H1 (cell line): Measurements from ENCODE around the gene TKFC.

Experiments used
- ATF2 ChIP-seq: IDR thresholded peaks from 2 replicates; pipeline ENCODE4 v1.6.1; 2012; ENCODE audit warnings: low read length, inconsistent platforms
- CREB1 ChIP-seq: IDR thresholded peaks from 2 replicates; pipeline ENCODE4 v1.6.1; 2012; ENCODE audit warnings: inconsistent platforms
- CTCF ChIP-seq, 3 experiments: IDR thresholded peaks; 1 replicate in 2 of 3; 2 replicates in 1 of 3; pipeline versions ENCODE4 v1.5.1 to v1.6.1; 2011; ENCODE audit warnings: low read length in 3 of 3, mild to moderate bottlenecking in 3 of 3, inconsistent platforms in 2 of 3, low read depth in 1 of 3, moderate library complexity in 1 of 3; ENCODE audit not compliant: insufficient read depth in 1 of 3; ENCODE audit errors: control extremely low read depth in 1 of 3
- EGR1 ChIP-seq: IDR thresholded peaks from 2 replicates; pipeline ENCODE4 v1.6.1; 2011; ENCODE audit warnings: low read depth, low read length, borderline replicate concordance
- EP300 ChIP-seq, 2 experiments: IDR thresholded peaks; 1 replicate in 1 of 2; 2 replicates in 1 of 2; pipeline ENCODE4 v1.6.1; 2011 to 2012; ENCODE audit warnings: low read depth in 2 of 2, low read length in 2 of 2, mild to moderate bottlenecking in 2 of 2, borderline replicate concordance in 1 of 2, inconsistent platforms in 1 of 2, moderate library complexity in 1 of 2
- HDAC2 ChIP-seq, 2 experiments: fragments of 300-600 bp in 1 of 2; sonication (generic) in 1 of 2; IDR thresholded peaks; 2 replicates each; pipeline ENCODE4 v1.6.1; 2011 to 2012; ENCODE audit warnings: low read depth in 2 of 2, low read length in 2 of 2, mild to moderate bottlenecking in 2 of 2, moderate library complexity in 2 of 2, borderline replicate concordance in 1 of 2, inconsistent platforms in 1 of 2
- JUND ChIP-seq: IDR thresholded peaks from 2 replicates; pipeline ENCODE4 v1.6.1; 2011; ENCODE audit warnings: mild to moderate bottlenecking, improper control_type of control experiment, low read length
- POLR2A ChIP-seq, 2 experiments: IDR thresholded peaks; 1 replicate in 1 of 2; 2 replicates in 1 of 2; pipeline ENCODE4 v1.6.1; 2011; ENCODE audit warnings: low read depth in 2 of 2, low read length in 2 of 2, mild to moderate bottlenecking in 2 of 2; ENCODE audit errors: control extremely low read depth in 1 of 2
- TAF1 ChIP-seq: IDR thresholded peaks from 2 replicates; pipeline ENCODE4 v1.6.1; 2011; ENCODE audit warnings: mild to moderate bottlenecking, low read depth, low read length
- TF ChIP-seq, protein P1 (sequence below): IDR thresholded peaks from 2 replicates; pipeline ENCODE4 v1.6.1; 2011; ENCODE audit warnings: low read depth, mild to moderate bottlenecking, low read length; ENCODE audit not compliant: insufficient read depth

DNA sequence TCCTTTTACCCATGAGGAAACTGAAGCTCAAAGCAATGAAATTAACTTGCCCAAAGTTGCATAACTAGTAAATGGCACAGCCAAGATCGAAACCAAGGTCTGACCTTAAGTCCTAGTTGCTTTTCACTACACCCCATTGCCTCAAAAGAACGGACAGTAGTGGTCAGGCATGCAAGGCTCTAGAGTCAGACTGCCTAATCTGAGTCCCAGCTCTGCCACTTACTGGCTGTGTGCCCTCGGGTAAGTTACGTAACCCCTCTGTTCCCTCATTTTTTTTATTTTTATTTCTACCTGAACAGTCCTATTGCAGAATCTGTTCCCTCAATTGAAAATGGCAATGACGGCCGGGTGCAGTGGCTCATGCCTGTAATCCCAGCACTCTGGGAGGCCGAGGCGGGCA lies 19.0 kb downstream of the TKFC start:
- TF ChIP-seq POLR2A (IDR thresholded peaks at IDR 0.05; ENCODE audit: control extremely low read depth in 1 of 2, low read depth in 2 of 2, low read length in 2 of 2) (no peak), ATF2 (no peak), CTCF (IDR thresholded peaks at IDR 0.05; ENCODE audit: control extremely low read depth in 1 of 3, insufficient read depth in 1 of 3, low read depth in 1 of 3, low read length in 3 of 3) (no peak), HDAC2 (IDR thresholded peaks at IDR 0.05; ENCODE audit: borderline replicate concordance in 1 of 2, low read depth in 2 of 2, low read length in 2 of 2) (no peak), CREB1 (no peak), TAF1 (no peak), EP300 (IDR thresholded peaks at IDR 0.05; ENCODE audit: borderline replicate concordance in 1 of 2, low read depth in 2 of 2, low read length in 2 of 2) (no peak), EGR1 (no peak), JUND (no peak)
- TF ChIP-seq, protein P1, sequence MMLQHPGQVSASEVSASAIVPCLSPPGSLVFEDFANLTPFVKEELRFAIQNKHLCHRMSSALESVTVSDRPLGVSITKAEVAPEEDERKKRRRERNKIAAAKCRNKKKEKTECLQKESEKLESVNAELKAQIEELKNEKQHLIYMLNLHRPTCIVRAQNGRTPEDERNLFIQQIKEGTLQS: no peak
